KMS-11 (cell line): ENCODE results near the gene MAST4.

Experiments
- H2AFZ ChIP-seq: fragments of 200-600 bp; sonication (generic); 2 replicates; pipeline ENCODE4 v1.6.1; 2016; ENCODE audit warnings: antibody characterized with exemption, mixed run types, low read depth
- H3K27ac ChIP-seq: fragments of 200-600 bp; sonication (generic); 2 replicates; pipeline ENCODE4 v1.6.1; 2016; ENCODE audit warnings: mild to moderate bottlenecking, mixed run types
- H3K27me3 ChIP-seq: fragments of 200-600 bp; sonication (generic); 2 replicates; pipeline ENCODE4 v1.6.1; 2017; ENCODE audit warnings: mild to moderate bottlenecking, low read depth, mixed run types, moderate library complexity; ENCODE audit not compliant: insufficient read depth
- H3K36me3 ChIP-seq: fragments of 200-600 bp; sonication (generic); 2 replicates; pipeline ENCODE4 v1.6.1; 2017; ENCODE audit warnings: mild to moderate bottlenecking, mixed run types; ENCODE audit not compliant: insufficient read depth
- H3K4me1 ChIP-seq: fragments of 200-600 bp; sonication (generic); 2 replicates; pipeline ENCODE4 v1.6.1; 2016; ENCODE audit warnings: mild to moderate bottlenecking, low read depth, mixed run types; ENCODE audit not compliant: poor library complexity, severe bottlenecking
- H3K4me2 ChIP-seq: fragments of 200-600 bp; sonication (generic); 2 replicates; pipeline ENCODE4 v1.7.0; 2016; ENCODE audit warnings: mild to moderate bottlenecking, mixed run types
- H3K4me3 ChIP-seq: fragments of 200-600 bp; sonication (generic); IDR thresholded peaks from 2 replicates; pipeline ENCODE4 v1.6.1; 2017; ENCODE audit warnings: low read depth, low read length, mixed read lengths; ENCODE audit not compliant: insufficient read depth
- H3K79me2 ChIP-seq: fragments of 200-600 bp; sonication (generic); 2 replicates; pipeline ENCODE4 v1.6.1; 2016; ENCODE audit warnings: low read depth, mixed run types; ENCODE audit not compliant: insufficient read depth
- H3K9ac ChIP-seq: fragments of 200-600 bp; sonication (generic); 2 replicates; pipeline ENCODE4 v1.6.1; 2016; ENCODE audit warnings: mild to moderate bottlenecking, mixed run types
- H4K20me1 ChIP-seq: fragments of 200-600 bp; sonication (generic); 2 replicates; pipeline ENCODE4 v1.6.1; 2016; ENCODE audit warnings: mild to moderate bottlenecking, mixed run types; ENCODE audit not compliant: insufficient read depth
- CTCF ChIP-seq: fragments of 200-600 bp; sonication (generic); conservative IDR thresholded peaks from 2 replicates; pipeline ENCODE4 v1.6.1; 2017; ENCODE audit warnings: low read depth, mild to moderate bottlenecking, antibody characterized with exemption, low read length, moderate library complexity, mixed read lengths

MAST4 gene

GRCh38 chr5:67147760-67148159, 551.6 kb downstream of the MAST4 start:
- Histone ChIP-seq H3K4me3 (no peak overlapping the region), H2AFZ (no peak overlapping the region), H3K9ac (no peak overlapping the region), H3K36me3 (no peaks in the 10 kb centered on the region), H3K4me2 (no peak overlapping the region), H3K4me1 (no peaks in the 10 kb centered on the region), H4K20me1 (no peaks in the 10 kb centered on the region), H3K27ac (no peak overlapping the region), H3K79me2 (no peaks in the 10 kb centered on the region), H3K27me3 (no peaks in the 10 kb centered on the region)
- TF ChIP-seq CTCF: no peak

DNA sequence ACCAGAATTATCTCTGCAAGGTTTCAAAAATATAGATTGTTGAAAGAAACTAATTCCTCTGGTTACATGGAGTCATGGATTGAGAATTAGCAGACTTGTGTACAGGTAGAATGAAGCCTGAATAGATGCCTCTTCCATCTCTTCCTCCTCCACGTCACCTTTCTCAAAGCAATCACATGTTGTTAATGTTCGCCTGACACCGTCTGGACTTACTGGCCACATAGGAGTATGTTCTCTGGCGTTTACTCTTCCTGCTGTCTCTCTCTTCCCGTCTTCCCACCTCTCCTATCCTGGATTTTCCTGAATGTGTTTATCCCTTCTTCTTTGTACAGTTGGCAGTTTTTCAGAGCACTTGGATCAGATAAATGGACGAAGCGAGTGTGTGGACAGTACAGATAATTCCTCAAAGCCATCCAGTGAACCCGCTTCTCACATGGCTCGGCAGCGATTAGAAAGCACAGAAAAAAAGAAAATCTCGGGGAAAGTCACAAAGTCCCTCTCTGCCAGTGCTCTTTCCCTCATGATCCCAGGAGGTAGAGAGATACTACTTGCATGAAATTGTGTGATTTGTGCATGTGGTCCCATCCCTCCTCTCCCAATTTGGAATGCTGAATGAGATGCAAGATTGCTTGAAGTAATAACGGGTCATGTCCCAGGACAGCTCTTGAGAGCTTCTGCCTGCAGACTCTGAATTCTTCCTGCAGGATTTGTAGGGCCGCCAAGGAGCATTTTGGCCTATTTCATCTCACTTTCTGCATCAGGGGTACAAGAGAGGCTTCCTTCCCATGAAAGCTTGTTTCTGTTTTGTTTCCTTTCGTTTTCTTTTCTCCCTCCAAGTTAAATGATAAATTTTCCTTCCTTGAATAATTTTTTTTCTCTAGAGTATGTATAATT, 553.1 kb downstream of the MAST4 start:
- H3K4me1 ChIP-seq: no peaks in the 10 kb centered on the region
- no peaks in the 10 kb centered on the region for H3K27me3 ChIP-seq
- H3K79me2 ChIP-seq: no peaks in the 10 kb centered on the region
- H3K4me3 ChIP-seq: no peak overlapping the region
- H3K4me2 ChIP-seq: no peak overlapping the region
- no peak overlapping the region for H3K9ac ChIP-seq
- H4K20me1 ChIP-seq: no peaks in the 10 kb centered on the region
- TF ChIP-seq CTCF: no peak
- H3K27ac ChIP-seq: no peak overlapping the region
- no peak overlapping the region for H2AFZ ChIP-seq
- no peaks in the 10 kb centered on the region for H3K36me3 ChIP-seq

DNA sequence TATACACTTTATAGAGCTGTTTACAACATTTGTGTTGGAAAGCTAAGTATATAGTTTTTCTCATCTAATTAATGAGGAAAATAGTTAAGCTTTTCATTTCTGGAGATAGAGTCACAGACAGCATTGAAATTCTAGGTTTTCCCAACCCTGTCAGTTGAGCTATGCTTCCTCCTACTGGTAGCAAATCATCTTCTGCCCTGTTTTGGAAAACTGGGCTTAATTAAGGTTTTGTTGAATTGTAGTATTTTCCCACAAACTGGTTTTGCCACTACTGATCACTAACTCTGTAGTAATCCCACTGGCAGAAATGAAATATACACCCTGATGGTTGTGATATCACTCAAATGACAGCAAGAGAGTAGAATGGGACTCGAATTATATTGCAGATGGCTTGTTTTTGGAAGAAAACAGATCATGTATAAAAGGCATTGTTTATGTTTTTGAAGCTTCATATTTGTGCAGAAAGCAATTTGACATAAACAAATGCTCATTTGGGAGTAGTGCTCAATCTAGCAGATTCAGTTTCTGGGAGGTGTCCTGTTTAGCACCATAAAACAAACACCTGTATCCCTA, 553.8 kb downstream of the MAST4 start:
- H4K20me1 ChIP-seq: no peaks in the 10 kb centered on the region
- H3K4me1 ChIP-seq: no peaks in the 10 kb centered on the region
- H2AFZ ChIP-seq: no peak overlapping the region
- H3K27me3 ChIP-seq: no peaks in the 10 kb centered on the region
- no peak overlapping the region for H3K9ac ChIP-seq
- no peaks in the 10 kb centered on the region for H3K36me3 ChIP-seq
- H3K4me3 ChIP-seq: no peak overlapping the region
- H3K4me2 ChIP-seq: no peak overlapping the region
- no peak overlapping the region for H3K27ac ChIP-seq
- no peaks in the 10 kb centered on the region for H3K79me2 ChIP-seq
- no peak for TF ChIP-seq CTCF

DNA sequence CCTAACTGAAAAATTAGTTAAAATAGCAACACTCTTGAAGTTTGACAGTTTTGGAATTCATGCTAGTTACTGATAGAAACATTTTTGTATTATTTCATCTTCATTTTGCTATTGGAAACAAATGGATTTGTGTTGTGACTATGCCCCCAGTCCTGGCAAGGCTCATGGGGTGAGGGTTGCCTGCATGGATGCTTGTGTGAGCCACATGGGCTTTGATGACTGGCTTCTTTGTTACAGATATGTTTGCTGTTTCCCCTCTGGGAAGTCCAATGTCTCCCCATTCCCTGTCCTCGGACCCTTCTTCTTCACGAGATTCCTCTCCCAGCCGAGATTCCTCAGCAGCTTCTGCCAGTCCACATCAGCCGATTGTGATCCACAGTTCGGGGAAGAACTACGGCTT, 556.2 kb downstream of the MAST4 start:
- no peak overlapping the region for H3K9ac ChIP-seq
- TF ChIP-seq CTCF: no peak
- no peaks in the 10 kb centered on the region for H3K4me1 ChIP-seq
- no peaks in the 10 kb centered on the region for H4K20me1 ChIP-seq
- H3K4me2 ChIP-seq: no peak overlapping the region
- H2AFZ ChIP-seq: no peak overlapping the region
- no peaks in the 10 kb centered on the region for H3K36me3 ChIP-seq
- H3K27ac ChIP-seq: no peak overlapping the region
- H3K4me3 ChIP-seq: no peak overlapping the region
- H3K79me2 ChIP-seq: no peaks in the 10 kb centered on the region
- H3K27me3 ChIP-seq: no peaks in the 10 kb centered on the region
